ENCODE data around the gene PHGDH. TPM values are rescaled to one million over a fixed set of nuclear protein-coding genes. Genes with fewer than 3 reads are reported as not detected.

Gene PHGDH
- total RNA-seq, 1 donor from 2014 or later: 371 TPM

DNA sequence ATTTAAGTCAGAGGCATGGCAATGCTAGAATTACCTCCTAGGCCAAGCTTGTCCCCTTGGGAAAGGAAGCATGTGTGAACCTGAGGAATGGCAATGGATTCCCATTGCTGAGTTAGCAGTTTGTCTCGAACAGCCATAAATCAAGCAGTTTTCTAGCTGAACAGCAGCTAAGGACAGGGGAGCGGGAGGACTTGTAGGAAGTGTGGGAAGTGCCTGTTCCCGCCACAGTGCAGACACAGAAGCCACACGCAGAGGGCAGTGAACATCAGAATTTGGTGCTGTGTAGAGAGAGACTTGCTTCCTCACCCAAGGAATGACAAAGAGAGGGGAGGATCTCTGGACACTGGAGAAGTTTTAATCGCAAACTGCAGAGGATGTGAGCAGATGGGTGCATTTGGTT lies 3.8 kb downstream of the PHGDH start:
- Mint-ChIP-seq H3K4me3 (ENCODE audit: unreplicated experiment) (peak overlapping the region; percentile 78), H3K9me3 (ENCODE audit: unreplicated experiment) (no peaks in the 10 kb centered on the region), H3K36me3 (ENCODE audit: low read depth, unreplicated experiment) (peaks cover 7% of the 10 kb centered on the region), H3K27me3 (ENCODE audit: low read depth, unreplicated experiment) (no peaks in the 10 kb centered on the region), H3K27ac (ENCODE audit: unreplicated experiment) (no peak overlapping the region), H3K4me1 (ENCODE audit: low read depth, unreplicated experiment) (peaks cover 36% of the 10 kb centered on the region)
- Histone ChIP-seq H2AFZ (ENCODE audit: low read depth, low read length) (no peak overlapping the region), H3K4me2 (ENCODE audit: low read length) (no peak overlapping the region), H3K36me3 (ENCODE audit: insufficient read depth, low read length) (no peaks in the 10 kb centered on the region), H3K27me3 (ENCODE audit: insufficient read depth, low read length) (no peaks in the 10 kb centered on the region), H3K27ac (ENCODE audit: low read depth, low read length) (no peak overlapping the region), H4K20me1 (ENCODE audit: insufficient read depth, low read length) (peaks cover 22% of the 10 kb centered on the region), H3K79me2 (ENCODE audit: insufficient read depth, low read length) (peaks cover 22% of the 10 kb centered on the region), H3K4me1 (ENCODE audit: insufficient read depth, low read length) (peaks cover 12% of the 10 kb centered on the region), H3K9me3 (ENCODE audit: insufficient read depth, low read depth, low read length) (no peaks in the 10 kb centered on the region), H3K4me3 (ENCODE audit: insufficient read depth, low read depth, low read length) (no peak overlapping the region), H3K9ac (ENCODE audit: low read length) (no peak overlapping the region)
- DNase-seq (ENCODE audit: low read depth) (peak; percentile 6), FAIRE-seq (no peak)
- TF ChIP-seq EZH2 (IDR thresholded peaks at IDR 0.05; ENCODE audit: insufficient read depth, low read length): no peak
- TF ChIP-seq, protein P1, sequence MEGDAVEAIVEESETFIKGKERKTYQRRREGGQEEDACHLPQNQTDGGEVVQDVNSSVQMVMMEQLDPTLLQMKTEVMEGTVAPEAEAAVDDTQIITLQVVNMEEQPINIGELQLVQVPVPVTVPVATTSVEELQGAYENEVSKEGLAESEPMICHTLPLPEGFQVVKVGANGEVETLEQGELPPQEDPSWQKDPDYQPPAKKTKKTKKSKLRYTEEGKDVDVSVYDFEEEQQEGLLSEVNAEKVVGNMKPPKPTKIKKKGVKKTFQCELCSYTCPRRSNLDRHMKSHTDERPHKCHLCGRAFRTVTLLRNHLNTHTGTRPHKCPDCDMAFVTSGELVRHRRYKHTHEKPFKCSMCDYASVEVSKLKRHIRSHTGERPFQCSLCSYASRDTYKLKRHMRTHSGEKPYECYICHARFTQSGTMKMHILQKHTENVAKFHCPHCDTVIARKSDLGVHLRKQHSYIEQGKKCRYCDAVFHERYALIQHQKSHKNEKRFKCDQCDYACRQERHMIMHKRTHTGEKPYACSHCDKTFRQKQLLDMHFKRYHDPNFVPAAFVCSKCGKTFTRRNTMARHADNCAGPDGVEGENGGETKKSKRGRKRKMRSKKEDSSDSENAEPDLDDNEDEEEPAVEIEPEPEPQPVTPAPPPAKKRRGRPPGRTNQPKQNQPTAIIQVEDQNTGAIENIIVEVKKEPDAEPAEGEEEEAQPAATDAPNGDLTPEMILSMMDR (IDR thresholded peaks at IDR 0.05; ENCODE audit: insufficient read depth, low read depth, low read length): no peak

DNA sequence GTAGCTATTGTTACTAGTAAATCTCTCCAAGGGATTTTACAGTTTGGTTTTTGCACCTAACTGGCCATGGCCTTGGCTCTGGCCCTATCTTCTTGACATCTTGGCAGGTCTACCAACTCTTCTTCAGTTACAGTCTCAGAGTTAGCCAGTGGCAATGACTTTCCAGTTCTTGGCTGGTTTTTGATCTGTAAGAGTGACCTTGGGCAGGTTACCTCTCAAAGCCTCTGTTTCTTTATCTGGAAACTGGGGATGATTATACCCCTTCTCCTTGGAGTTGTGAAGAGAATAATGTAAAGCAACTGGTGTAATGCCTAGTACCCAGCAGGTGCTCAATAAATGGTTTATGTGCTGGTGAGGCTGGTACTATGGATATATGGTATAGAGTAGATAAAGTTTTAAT lies 6.7 kb downstream of the PHGDH start:
- peaks cover 6% of the 10 kb centered on the region for H3K4me1 ChIP-seq (ENCODE audit: insufficient read depth, low read length)
- no peak overlapping the region for H3K27ac ChIP-seq (ENCODE audit: low read depth, low read length)
- H3K4me3 ChIP-seq (ENCODE audit: insufficient read depth, low read depth, low read length): no peak overlapping the region
- no peaks in the 10 kb centered on the region for H3K36me3 ChIP-seq (ENCODE audit: insufficient read depth, low read length)
- peaks cover 26% of the 10 kb centered on the region for H4K20me1 ChIP-seq (ENCODE audit: insufficient read depth, low read length)
- TF ChIP-seq, protein P1 (IDR thresholded peaks at IDR 0.05; ENCODE audit: insufficient read depth, low read depth, low read length): no peak
- no peak for TF ChIP-seq EZH2 (IDR thresholded peaks at IDR 0.05; ENCODE audit: insufficient read depth, low read length)
- no peaks in the 10 kb centered on the region for H3K9me3 Mint-ChIP-seq (ENCODE audit: unreplicated experiment)
- H3K27ac Mint-ChIP-seq (ENCODE audit: unreplicated experiment): no peak overlapping the region
- no peak overlapping the region for H3K4me2 ChIP-seq (ENCODE audit: low read length)
- peaks cover 41% of the 10 kb centered on the region for H3K4me1 Mint-ChIP-seq (ENCODE audit: low read depth, unreplicated experiment)
- no peaks in the 10 kb centered on the region for H3K9me3 ChIP-seq (ENCODE audit: insufficient read depth, low read depth, low read length)
- peaks cover 20% of the 10 kb centered on the region for H3K36me3 Mint-ChIP-seq (ENCODE audit: low read depth, unreplicated experiment)
- no peak overlapping the region for H3K9ac ChIP-seq (ENCODE audit: low read length)
- no peak for FAIRE-seq
- no peak overlapping the region for H3K4me3 Mint-ChIP-seq (ENCODE audit: unreplicated experiment)
- no peak for DNase-seq (ENCODE audit: low read depth)
- H3K27me3 ChIP-seq (ENCODE audit: insufficient read depth, low read length): no peaks in the 10 kb centered on the region
- H2AFZ ChIP-seq (ENCODE audit: low read depth, low read length): no peak overlapping the region
- peaks cover 22% of the 10 kb centered on the region for H3K79me2 ChIP-seq (ENCODE audit: insufficient read depth, low read length)
- no peaks in the 10 kb centered on the region for H3K27me3 Mint-ChIP-seq (ENCODE audit: low read depth, unreplicated experiment)

DNA sequence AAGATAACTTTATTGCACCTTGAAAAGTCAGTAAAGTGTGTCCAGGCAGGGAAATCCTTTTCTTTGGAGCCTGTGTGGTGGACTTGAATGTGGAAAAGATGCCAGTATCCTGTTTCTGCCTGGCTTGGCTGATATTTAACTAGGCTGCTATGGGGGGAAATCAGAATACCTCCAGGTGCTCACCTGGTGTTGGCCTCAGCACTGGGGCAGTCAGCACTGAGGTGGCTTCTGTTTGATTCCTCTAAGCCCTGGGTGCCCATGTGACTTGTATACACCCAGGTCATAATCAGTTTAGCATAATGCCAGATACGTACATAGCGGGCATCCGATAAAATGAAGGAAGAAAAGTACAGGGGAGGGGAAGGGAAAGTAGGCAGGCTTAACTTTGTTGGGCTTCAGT lies 7.2 kb downstream of the PHGDH start:
- Histone ChIP-seq H2AFZ (ENCODE audit: low read depth, low read length) (no peak overlapping the region), H3K79me2 (ENCODE audit: insufficient read depth, low read length) (peaks cover 22% of the 10 kb centered on the region), H4K20me1 (ENCODE audit: insufficient read depth, low read length) (peaks cover 26% of the 10 kb centered on the region), H3K27ac (ENCODE audit: low read depth, low read length) (no peak overlapping the region), H3K4me1 (ENCODE audit: insufficient read depth, low read length) (peaks cover 4% of the 10 kb centered on the region), H3K36me3 (ENCODE audit: insufficient read depth, low read length) (no peaks in the 10 kb centered on the region), H3K9ac (ENCODE audit: low read length) (no peak overlapping the region), H3K9me3 (ENCODE audit: insufficient read depth, low read depth, low read length) (no peaks in the 10 kb centered on the region), H3K4me3 (ENCODE audit: insufficient read depth, low read depth, low read length) (no peak overlapping the region), H3K27me3 (ENCODE audit: insufficient read depth, low read length) (no peaks in the 10 kb centered on the region), H3K4me2 (ENCODE audit: low read length) (no peak overlapping the region)
- Mint-ChIP-seq H3K4me3 (ENCODE audit: unreplicated experiment) (no peak overlapping the region), H3K36me3 (ENCODE audit: low read depth, unreplicated experiment) (peaks cover 26% of the 10 kb centered on the region), H3K27me3 (ENCODE audit: low read depth, unreplicated experiment) (no peaks in the 10 kb centered on the region), H3K27ac (ENCODE audit: unreplicated experiment) (no peak overlapping the region), H3K9me3 (ENCODE audit: unreplicated experiment) (no peaks in the 10 kb centered on the region), H3K4me1 (ENCODE audit: low read depth, unreplicated experiment) (peaks cover 36% of the 10 kb centered on the region)
- no peak for FAIRE-seq
- no peak for DNase-seq (ENCODE audit: low read depth)
- TF ChIP-seq EZH2 (IDR thresholded peaks at IDR 0.05; ENCODE audit: insufficient read depth, low read length): no peak
- TF ChIP-seq, protein P1 (IDR thresholded peaks at IDR 0.05; ENCODE audit: insufficient read depth, low read depth, low read length): no peak

Measured in astrocyte (in vitro differentiated cells and primary cell).